Gastrocnemius medialis (tissue), 4 donors: ENCODE results near the gene MSH5.

ENCODE experiments used
- POLR2A ChIP-seq, 2 donors: fragments of 450-650 bp; IDR thresholded peaks; one replicate each; pipeline ENCODE4 v1.6.1; 2017; ENCODE audit warnings: antibody characterized with exemption in 2 of 2, mild to moderate bottlenecking in 2 of 2, moderate library complexity in 2 of 2
- TF ChIP-seq, protein P1 (sequence below), 5 experiments: fragments of 450-650 bp in 3 of 5; fragments of 200-600 bp in 2 of 5; sonication (generic) in 2 of 5; IDR thresholded peaks in 4 of 5; conservative IDR thresholded peaks in 1 of 5; 1 replicate in 4 of 5; 2 replicates in 1 of 5; pipeline ENCODE4 v1.5.1; 2016 to 2019; ENCODE audit warnings: antibody characterized with exemption in 5 of 5, mild to moderate bottlenecking in 3 of 5, moderate library complexity in 3 of 5

DNA sequence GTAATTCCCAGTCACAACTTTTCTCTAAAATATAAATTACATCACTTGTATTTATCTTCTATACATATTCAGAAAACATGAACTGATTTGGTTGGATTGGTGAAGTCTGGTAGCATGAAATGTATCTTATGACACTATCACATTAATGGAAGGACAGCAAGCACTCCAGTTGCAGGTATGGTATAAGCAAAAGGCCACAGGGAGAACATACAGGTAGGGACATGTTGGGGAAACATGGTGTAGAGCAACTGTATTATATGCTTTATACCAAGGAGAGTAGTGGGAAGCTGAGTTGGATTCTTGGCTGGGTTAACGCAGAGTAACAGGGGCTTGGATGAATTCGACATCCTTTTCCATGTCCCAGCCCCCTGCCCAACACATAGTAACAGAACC lies 57.2 kb downstream of the MSH5 start:
- TF ChIP-seq, protein P1, sequence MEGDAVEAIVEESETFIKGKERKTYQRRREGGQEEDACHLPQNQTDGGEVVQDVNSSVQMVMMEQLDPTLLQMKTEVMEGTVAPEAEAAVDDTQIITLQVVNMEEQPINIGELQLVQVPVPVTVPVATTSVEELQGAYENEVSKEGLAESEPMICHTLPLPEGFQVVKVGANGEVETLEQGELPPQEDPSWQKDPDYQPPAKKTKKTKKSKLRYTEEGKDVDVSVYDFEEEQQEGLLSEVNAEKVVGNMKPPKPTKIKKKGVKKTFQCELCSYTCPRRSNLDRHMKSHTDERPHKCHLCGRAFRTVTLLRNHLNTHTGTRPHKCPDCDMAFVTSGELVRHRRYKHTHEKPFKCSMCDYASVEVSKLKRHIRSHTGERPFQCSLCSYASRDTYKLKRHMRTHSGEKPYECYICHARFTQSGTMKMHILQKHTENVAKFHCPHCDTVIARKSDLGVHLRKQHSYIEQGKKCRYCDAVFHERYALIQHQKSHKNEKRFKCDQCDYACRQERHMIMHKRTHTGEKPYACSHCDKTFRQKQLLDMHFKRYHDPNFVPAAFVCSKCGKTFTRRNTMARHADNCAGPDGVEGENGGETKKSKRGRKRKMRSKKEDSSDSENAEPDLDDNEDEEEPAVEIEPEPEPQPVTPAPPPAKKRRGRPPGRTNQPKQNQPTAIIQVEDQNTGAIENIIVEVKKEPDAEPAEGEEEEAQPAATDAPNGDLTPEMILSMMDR (IDR thresholded peaks at IDR 0.05 in 4 of 5, conservative IDR thresholded peaks at IDR 0.05 in 1 of 5) = no peak
- no peak for TF ChIP-seq POLR2A (IDR thresholded peaks at IDR 0.05)
